ENCODE data around the gene CPVL. TPM values are rescaled to one million over a fixed set of nuclear protein-coding genes. Genes with fewer than 3 reads are reported as not detected.

The CPVL gene
- total RNA-seq, 1 donor from 2014 or later, result 56.6 TPM

- H3K27me3 ChIP-seq, result no peaks in the 10 kb centered on the region
- H3K9ac ChIP-seq, result no peak overlapping the region
- Mint-ChIP-seq H3K9me3 (no peaks in the 10 kb centered on the region), H3K4me3 (no peak overlapping the region), H3K36me3 (no peaks in the 10 kb centered on the region), H3K27ac (peak overlapping the region; percentile 86), H3K27me3 (ENCODE audit: insufficient read depth, low read depth) (peaks cover 2% of the 10 kb centered on the region), H3K4me1 (peaks cover 17% of the 10 kb centered on the region)
- TF ChIP-seq CTCF (IDR thresholded peaks at IDR 0.05), result no peak
- no peak for TF ChIP-seq EZH2phosphoT487 (IDR thresholded peaks at IDR 0.05)
- no peak for TF ChIP-seq EZH2 (IDR thresholded peaks at IDR 0.05)
- H3K4me3 ChIP-seq, result no peak overlapping the region
- no peaks in the 10 kb centered on the region for H3K36me3 ChIP-seq
- no peak for DNase-seq (ENCODE audit: low spot score)
- no peak overlapping the region for H3K27ac ChIP-seq
- H3F3A ChIP-seq (ENCODE audit: low read depth), result no peaks in the 10 kb centered on the region
- no peaks in the 10 kb centered on the region for H3K4me1 ChIP-seq
- H3K9me3 ChIP-seq (ENCODE audit: low read depth), result no peaks in the 10 kb centered on the region
- no peak overlapping the region for H2AFZ ChIP-seq (replicated peaks)
- no peaks in the 10 kb centered on the region for H4K20me1 ChIP-seq (ENCODE audit: low read depth)
- no peak overlapping the region for H3K4me2 ChIP-seq
- no peaks in the 10 kb centered on the region for H3K79me2 ChIP-seq (ENCODE audit: low read depth)
Observed at GRCh38 chr7:29100924-29101323, 45.4 kb downstream of the CPVL start.

DNA sequence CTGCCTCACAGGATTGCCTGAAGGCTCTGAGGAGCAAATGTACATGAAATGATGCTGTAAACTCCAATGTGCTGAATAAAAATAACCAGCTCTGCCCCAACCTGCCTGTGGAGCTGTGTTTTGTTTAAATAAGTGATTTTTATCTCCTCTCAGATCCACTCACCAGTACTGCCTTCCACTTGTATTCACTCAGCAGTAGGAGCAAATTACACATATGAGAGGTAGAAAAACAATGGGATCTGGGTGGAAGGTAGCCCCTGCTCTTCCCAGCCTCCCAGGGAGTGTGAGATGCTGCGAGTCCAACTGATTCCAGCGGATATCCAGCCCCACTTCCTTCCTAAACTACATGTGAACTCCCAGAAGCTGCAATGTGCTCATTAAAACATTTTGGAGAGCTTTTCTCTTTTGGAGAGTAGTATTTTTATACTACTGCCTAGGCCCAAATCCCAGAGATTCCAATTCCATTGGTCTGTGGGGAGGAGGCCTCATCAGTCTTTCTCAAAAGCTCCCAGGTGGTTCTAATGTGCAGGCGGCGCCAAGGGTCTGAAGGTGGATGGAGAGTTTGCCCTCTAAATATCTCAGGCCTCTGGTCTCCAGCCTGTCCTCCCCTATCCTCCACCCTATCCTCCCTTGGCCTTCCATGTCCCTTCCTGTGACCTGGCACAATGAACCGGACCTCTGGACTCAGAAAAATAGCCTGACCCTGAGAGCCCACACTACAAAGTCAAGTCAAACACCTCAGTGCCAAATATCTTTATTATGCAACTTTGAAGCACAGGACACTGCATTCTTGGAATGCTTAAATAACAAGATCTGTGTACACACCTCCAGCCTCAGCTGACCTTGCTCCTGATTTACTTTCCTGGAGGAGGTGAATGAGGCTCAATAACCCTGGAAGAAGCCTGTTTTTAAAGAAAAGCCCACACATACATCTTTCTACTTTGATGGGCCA, 46.2 kb downstream of the CPVL start:
- Mint-ChIP-seq H3K27ac (peak overlapping the region; percentile 86), H3K4me3 (no peak overlapping the region), H3K4me1 (peaks cover 21% of the 10 kb centered on the region), H3K9me3 (no peaks in the 10 kb centered on the region), H3K27me3 (ENCODE audit: insufficient read depth, low read depth) (peaks cover 2% of the 10 kb centered on the region), H3K36me3 (no peaks in the 10 kb centered on the region)
- no peak overlapping the region for H3K9ac ChIP-seq
- H3F3A ChIP-seq (ENCODE audit: low read depth), result no peaks in the 10 kb centered on the region
- no peaks in the 10 kb centered on the region for H3K9me3 ChIP-seq (ENCODE audit: low read depth)
- DNase-seq (ENCODE audit: low spot score), result no peak
- no peaks in the 10 kb centered on the region for H3K36me3 ChIP-seq
- H3K27me3 ChIP-seq, result no peaks in the 10 kb centered on the region
- TF ChIP-seq EZH2 (IDR thresholded peaks at IDR 0.05) (no peak), EZH2phosphoT487 (IDR thresholded peaks at IDR 0.05) (no peak), CTCF (IDR thresholded peaks at IDR 0.05) (no peak)
- H2AFZ ChIP-seq (replicated peaks), result no peak overlapping the region
- H3K4me3 ChIP-seq, result no peak overlapping the region
- H3K4me1 ChIP-seq, result no peaks in the 10 kb centered on the region
- no peaks in the 10 kb centered on the region for H3K79me2 ChIP-seq (ENCODE audit: low read depth)
- H4K20me1 ChIP-seq (ENCODE audit: low read depth), result no peaks in the 10 kb centered on the region
- H3K27ac ChIP-seq, result no peak overlapping the region
- H3K4me2 ChIP-seq, result no peak overlapping the region

GRCh38 chr7:29096446-29096730, 49.9 kb downstream of the CPVL start:
- Histone ChIP-seq H3K27ac (no peak overlapping the region), H3K4me2 (no peak overlapping the region), H3K4me1 (peaks cover 7% of the 10 kb centered on the region), H3K79me2 (ENCODE audit: low read depth) (no peaks in the 10 kb centered on the region), H3K36me3 (no peaks in the 10 kb centered on the region), H3K9me3 (ENCODE audit: low read depth) (no peaks in the 10 kb centered on the region), H2AFZ (replicated peaks) (no peak overlapping the region), H3F3A (ENCODE audit: low read depth) (no peaks in the 10 kb centered on the region), H3K4me3 (no peak overlapping the region), H3K9ac (no peak overlapping the region), H3K27me3 (no peaks in the 10 kb centered on the region), H4K20me1 (ENCODE audit: low read depth) (no peaks in the 10 kb centered on the region)
- Mint-ChIP-seq H3K9me3 (no peaks in the 10 kb centered on the region), H3K27me3 (ENCODE audit: insufficient read depth, low read depth) (peaks cover 8% of the 10 kb centered on the region), H3K4me1 (peaks cover 28% of the 10 kb centered on the region), H3K36me3 (no peaks in the 10 kb centered on the region), H3K27ac (no peak overlapping the region), H3K4me3 (no peak overlapping the region)
- TF ChIP-seq CTCF (IDR thresholded peaks at IDR 0.05), result no peak
- TF ChIP-seq EZH2phosphoT487 (IDR thresholded peaks at IDR 0.05), result no peak
- TF ChIP-seq EZH2 (IDR thresholded peaks at IDR 0.05), result no peak
- DNase-seq (ENCODE audit: low spot score), result no peak

Data from neural progenitor cell (in vitro differentiated cells).